SW 1271 (cell line): ENCODE results near the gene COL18A1.

Experiments
- DNase-seq, 2 experiments: peaks; one replicate each; lab custom pipeline; 2025; lab: John Stamatoyannopoulos, UW

COL18A1 gene

GRCh38 chr21:45468971-45469272 lies 64.0 kb downstream of the COL18A1 start:
- DNase-seq = no peak

DNA sequence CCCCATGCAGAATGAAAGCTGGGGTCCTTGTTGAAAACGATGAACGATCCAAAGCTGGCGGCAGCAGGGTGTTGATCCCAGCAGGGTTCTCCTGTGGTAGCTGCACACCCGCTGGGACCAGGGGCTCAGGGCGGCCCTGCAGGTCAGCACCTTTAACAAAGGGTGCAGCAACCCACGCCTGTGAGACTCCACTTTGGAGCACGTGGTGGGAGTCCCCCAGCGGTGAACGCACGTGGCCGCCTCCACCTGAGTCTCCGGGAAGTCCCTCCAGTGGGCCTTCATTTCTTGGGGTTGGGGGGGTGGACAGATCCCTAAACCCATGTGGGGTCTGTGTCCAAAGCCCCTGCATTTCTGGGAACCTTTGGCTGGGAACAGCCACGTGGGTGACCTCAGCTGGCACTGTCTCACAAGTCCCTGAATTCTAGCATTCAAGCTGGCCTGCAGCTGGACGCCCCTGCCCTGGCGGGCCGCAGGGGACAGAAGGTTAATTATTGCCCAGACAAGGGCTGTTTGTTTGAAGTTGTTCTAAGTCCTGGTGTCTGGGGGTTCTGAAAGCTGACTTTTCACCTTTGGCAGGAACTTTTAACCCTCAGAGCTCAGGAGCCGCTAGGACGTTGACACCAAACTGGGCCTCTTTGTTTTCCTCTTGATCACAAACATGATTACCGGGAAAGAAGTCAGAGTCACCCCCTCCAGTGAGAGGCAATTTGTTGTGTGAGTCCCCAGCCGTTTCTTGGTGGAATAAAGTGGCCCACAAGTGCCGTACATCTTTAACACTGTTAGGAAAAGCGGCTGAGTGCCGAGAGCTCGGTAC lies 64.5 kb downstream of the COL18A1 start:
- DNase-seq = no peak

- DNase-seq = no peak
Measured at GRCh38 chr21:45470087-45470515, 65.1 kb downstream of the COL18A1 start.

DNA sequence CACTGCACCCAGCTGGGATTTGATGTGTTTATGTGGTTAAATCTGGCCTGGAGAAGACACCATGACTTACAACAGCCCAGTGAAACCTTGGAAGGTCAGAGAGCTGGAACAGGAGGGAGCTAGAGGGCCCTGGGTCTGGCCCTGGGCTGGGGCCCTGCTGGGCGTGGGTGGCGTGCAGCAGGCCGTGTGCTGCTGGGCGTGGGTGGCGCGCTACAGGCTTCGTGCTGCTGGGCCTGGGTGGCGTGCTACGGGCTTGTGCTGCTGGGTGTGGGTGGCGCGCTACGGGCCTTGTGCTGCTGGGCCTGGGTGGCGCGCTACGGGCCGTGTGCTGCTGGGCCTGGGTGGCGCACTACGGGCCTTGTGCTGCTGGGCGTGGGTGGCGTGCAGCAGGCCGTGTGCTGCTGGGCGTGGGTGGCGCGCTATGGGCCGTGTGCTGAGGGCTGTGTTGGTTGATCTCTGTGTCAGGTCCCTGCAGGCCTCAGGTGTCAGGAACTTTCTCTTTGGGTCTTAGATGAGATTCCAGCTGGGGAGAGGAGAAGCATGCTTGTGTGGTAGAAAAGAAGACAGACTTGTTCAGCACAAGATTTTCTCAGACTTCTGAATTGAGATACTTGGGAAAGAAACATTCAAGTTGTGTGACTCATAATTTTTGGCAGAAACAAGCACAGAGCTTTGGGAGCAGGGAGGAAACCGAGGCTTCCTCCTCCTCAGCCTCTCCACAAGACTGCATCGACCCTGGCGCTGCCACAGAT lies 66.0 kb downstream of the COL18A1 start:
- DNase-seq = no peak

- no peak for DNase-seq
Measured at GRCh38 chr21:45471525-45472221, 66.7 kb downstream of the COL18A1 start.

DNA sequence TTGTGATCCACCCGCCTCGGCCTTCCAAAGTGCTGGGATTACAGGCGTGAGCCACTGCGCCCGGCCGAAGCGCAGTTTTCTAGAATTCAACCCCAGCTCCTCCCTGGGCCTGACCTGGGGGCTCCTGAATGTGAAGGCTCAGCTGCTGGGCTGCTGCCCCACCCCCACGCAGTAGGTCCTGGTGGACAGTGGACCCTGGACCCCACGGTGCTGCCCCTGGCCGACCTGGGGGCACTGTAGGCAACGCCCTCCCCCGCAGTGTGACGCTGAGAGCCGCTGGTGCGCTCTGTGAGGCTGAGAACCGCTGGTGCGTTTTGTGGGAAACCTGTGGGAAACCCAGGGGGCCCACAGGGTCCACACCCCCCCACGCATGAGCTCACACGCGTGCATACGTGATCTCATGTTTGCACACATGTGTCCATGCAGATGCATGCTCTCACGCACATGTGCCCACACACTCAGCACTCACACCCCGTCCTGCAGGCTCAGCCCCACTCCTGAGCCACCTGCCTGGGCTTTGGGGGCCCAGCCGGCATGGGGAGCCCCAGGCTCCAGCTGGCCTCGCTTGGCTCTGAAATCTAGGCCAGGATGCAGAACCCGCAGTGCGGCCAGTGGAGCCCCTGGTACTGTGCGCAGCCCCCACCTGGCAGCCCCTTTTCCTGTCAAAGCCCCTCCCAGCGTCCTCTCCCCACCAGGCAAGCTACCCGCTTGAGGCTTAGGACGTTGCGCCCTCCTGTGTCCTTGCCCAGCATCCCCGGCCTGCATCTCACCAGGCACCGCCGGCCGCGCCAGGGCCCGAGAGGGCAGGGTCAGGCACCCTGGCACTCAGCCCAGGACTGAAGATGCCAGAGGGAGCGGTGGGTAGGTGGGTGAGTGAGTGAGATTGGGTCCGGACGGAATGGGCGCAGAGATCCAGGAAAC lies 67.7 kb downstream of the COL18A1 start:
- DNase-seq = no peak

DNA sequence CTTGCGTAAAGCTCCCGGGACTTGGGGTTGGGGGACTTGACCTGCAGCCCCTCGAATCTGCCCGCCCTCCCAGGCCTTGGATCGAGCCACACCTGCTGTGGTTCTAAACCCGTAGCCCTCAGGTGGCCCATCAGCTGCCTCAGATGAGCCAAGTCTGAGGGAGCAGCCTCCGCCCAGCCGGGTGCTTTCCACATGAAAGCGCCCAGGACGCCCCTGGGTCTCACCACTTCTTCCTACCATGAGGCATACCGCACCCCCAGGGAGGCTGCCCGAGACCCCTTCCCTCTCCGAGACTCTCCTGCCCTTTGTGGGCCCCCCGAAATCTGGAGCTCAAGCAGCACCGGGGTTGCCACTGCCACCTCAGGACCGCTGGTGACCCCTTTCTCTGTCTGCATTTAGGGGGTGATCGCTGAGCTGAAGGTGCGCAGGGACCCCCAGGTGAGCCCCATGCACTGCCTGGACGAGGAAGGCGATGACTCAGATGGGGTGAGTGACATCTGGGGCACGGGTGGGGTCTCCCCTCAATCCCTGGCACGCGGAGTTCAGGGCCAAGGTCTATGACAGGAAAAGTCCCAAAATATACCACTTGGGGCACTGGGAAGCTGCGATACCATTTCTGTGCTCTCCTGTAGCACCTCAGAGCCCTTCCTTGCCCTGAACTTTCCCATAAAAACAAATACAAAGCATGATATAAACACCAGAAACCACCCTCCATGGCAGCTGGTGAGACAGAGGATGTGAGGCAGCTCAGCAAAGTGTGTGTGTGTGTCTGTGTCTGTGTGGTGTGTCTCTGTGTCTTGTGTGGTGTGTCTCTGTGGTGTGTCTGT lies 68.7 kb downstream of the COL18A1 start:
- DNase-seq = no peak

- DNase-seq = no peak
Measured at GRCh38 chr21:45474323-45474950, 69.5 kb downstream of the COL18A1 start.

DNA sequence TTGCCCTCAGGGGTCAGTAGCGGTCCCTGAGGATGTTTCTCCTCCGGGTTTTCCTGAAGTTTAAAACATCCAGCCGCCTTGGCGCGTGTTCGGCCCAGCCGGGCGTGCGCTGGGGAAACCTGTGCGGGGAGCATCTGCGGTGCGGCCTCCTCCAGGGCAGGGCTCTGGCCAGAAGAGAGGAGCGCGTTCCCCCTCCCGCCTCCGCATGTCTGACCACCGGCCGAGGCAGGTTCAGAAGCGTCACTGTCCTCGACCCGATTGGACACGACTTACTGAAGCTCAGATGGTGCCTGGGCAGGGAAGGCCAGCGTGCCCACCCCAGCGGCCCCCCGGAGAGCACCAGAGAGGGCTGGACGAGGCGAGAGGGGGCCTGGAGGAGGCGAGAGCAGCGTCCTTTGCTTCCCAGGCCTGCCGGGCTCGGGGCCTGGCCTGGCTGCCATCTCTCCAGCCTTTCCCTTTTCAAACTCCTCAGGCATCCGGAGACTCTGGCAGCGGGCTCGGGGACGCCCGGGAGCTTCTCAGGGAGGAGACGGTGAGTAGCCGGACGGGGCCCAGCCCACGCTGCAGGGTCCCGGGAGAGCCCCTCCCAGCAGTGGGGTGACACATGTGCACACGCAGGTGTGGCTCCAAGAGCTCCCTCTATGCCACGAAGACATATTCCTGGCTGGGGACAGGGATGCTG lies 70.2 kb downstream of the COL18A1 start:
- no peak for DNase-seq

- DNase-seq = no peak
Measured at GRCh38 chr21:45475797-45476570, 71.0 kb downstream of the COL18A1 start.

DNA sequence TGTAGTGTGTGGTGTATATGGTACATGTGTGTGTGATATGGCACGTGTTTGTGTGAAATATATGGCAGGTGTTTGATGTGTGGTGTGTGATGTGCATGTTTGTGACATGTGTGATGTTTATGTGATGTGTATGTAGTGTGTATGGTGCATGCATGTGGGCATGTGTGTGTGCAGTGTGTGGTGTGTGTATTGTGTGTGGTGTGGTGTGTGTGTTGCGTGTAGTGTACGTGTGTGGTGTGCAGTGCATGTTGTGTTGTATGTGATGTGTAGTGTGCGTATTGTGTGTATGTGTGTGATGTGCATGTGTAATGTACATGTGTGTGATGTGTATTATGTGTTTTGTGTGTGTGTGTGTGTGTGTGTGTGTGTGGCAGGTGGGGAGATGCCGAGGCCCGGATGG lies 71.6 kb downstream of the COL18A1 start:
- no peak for DNase-seq

GRCh38 chr21:45477176-45478114 lies 72.5 kb downstream of the COL18A1 start:
- DNase-seq = no peak

- no peak for DNase-seq
Measured at GRCh38 chr21:45478115-45478801, 73.3 kb downstream of the COL18A1 start.

DNA sequence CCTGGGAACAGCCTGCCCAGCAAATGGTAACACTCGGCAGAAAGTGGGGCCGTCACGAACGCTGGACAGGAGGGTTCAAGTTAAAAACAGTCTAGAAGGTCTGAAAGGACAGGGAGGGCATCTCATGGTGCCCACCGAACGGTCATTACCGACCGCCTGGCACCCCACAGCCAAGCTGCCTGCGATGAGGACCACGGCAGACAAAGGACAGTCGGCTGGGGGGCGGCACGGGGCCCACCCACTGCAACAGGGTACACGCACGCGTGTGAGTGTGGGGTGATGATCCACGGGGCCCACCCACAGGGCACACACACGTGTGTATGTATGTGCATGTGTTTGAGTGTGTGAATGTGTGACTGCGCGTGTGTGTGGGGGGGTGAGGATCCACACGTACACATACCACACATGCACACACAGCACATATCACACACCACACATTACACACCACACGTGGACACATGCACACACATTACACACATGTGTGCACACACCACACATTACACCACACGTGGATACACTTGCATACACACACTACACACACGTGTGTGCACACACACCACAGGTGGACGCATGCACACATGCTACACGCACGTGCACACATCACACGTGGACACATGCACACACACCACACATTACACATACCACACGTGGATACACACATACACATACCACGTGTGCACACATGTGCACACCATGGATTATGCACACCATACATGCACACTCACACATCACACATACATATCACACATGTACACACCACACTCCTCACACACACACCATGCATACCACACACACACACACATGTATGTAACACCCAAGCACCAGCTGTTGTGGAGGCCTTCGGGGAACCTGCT lies 74.1 kb downstream of the COL18A1 start:
- DNase-seq = no peak

GRCh38 chr21:45479691-45480675 lies 75.0 kb downstream of the COL18A1 start:
- DNase-seq = no peak
